GM12878 (cell line): Measurements from ENCODE around the gene IPO11.
"Not testable (repeated sequence)": the region's sequence is repeated elsewhere in the genome, so short reads cannot be mapped to it uniquely, and the experiment has no call there.

Experiments used
- CREM ChIP-seq: IDR thresholded peaks from 2 replicates; pipeline ENCODE4 v1.6.1; 2014; ENCODE audit warnings: antibody characterized with exemption, low read depth
- EZH2 ChIP-seq: IDR thresholded peaks from 2 replicates; pipeline ENCODE4 v1.6.1; 2012; ENCODE audit warnings: low read depth, mild to moderate bottlenecking, control low read depth, inconsistent platforms, low read length, borderline replicate concordance; ENCODE audit not compliant: control insufficient read depth
- FOS ChIP-seq: IDR thresholded peaks from 3 replicates; pipeline ENCODE4 v1.6.1; 2011; ENCODE audit warnings: borderline replicate concordance; ENCODE audit not compliant: insufficient read length; ENCODE audit errors: extremely low read depth
- PAX5 ChIP-seq: IDR thresholded peaks from 2 replicates; pipeline ENCODE4 v1.6.1; 2011; ENCODE audit warnings: low read depth, low read length, borderline replicate concordance
- POLR2A ChIP-seq: IDR thresholded peaks from 2 replicates; pipeline ENCODE4 v1.6.1; 2011; ENCODE audit warnings: low read depth, mild to moderate bottlenecking, low read length
- POLR2AphosphoS2 ChIP-seq: IDR thresholded peaks from 2 replicates; pipeline ENCODE4 v1.6.1; 2011; ENCODE audit warnings: low read depth, mild to moderate bottlenecking, low read length, improper control_type of control experiment, moderate library complexity
- RAD21 ChIP-seq: IDR thresholded peaks from 2 replicates; pipeline ENCODE4 v1.6.1; 2011; ENCODE audit warnings: mild to moderate bottlenecking, low read depth, low read length, moderate library complexity; ENCODE audit not compliant: insufficient read depth
- YY1 ChIP-seq: IDR thresholded peaks from 2 replicates; pipeline ENCODE4 v1.6.1; 2011; ENCODE audit warnings: low read depth, mild to moderate bottlenecking, low read length
- ZSCAN29 ChIP-seq: fragments of 450-650 bp; IDR thresholded peaks from 2 replicates; pipeline ENCODE4 v1.6.1; 2017; ENCODE audit warnings: mild to moderate bottlenecking, moderate library complexity
- TF ChIP-seq, protein P1 (sequence below): IDR thresholded peaks from 2 replicates; pipeline ENCODE4 v1.6.1; 2012; ENCODE audit warnings: low read depth, low read length, improper control_type of control experiment
- TF ChIP-seq, protein P2 (sequence below), 3 experiments: IDR thresholded peaks in 2 of 3; conservative IDR thresholded peaks in 1 of 3; 2 replicates each; pipeline ENCODE4 v1.5.1; 2011; ENCODE audit warnings: low read depth in 3 of 3, low read length in 3 of 3, mild to moderate bottlenecking in 3 of 3, control low read depth in 2 of 3, moderate library complexity in 2 of 3, inconsistent platforms in 1 of 3, mixed read lengths in 1 of 3; ENCODE audit not compliant: control insufficient read depth in 2 of 3, insufficient read depth in 1 of 3; ENCODE audit errors: extremely low read depth in 1 of 3

DNA sequence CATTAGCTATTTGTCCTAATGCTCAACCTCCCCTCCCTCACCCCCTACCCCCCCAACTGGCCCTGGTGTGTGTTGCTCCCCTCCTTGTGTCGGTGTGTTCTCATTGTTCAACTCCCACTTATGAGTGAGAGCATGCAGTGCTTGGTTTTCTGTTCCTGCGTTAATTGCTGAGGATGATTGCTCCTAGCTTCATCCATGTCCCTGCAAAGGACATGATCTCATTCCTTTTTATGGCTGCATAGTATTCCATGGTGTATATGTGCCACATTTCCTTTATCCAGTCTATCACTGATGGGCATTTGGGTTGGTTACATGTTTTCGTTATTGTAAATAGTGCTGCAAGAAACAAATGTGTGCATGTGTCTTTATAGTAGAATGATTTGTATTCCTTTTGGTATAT, 153.2 kb downstream of the IPO11 start:
- TF ChIP-seq, protein P1, sequence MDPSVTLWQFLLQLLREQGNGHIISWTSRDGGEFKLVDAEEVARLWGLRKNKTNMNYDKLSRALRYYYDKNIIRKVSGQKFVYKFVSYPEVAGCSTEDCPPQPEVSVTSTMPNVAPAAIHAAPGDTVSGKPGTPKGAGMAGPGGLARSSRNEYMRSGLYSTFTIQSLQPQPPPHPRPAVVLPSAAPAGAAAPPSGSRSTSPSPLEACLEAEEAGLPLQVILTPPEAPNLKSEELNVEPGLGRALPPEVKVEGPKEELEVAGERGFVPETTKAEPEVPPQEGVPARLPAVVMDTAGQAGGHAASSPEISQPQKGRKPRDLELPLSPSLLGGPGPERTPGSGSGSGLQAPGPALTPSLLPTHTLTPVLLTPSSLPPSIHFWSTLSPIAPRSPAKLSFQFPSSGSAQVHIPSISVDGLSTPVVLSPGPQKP, result not testable (repeated sequence)
- TF ChIP-seq, protein P2, sequence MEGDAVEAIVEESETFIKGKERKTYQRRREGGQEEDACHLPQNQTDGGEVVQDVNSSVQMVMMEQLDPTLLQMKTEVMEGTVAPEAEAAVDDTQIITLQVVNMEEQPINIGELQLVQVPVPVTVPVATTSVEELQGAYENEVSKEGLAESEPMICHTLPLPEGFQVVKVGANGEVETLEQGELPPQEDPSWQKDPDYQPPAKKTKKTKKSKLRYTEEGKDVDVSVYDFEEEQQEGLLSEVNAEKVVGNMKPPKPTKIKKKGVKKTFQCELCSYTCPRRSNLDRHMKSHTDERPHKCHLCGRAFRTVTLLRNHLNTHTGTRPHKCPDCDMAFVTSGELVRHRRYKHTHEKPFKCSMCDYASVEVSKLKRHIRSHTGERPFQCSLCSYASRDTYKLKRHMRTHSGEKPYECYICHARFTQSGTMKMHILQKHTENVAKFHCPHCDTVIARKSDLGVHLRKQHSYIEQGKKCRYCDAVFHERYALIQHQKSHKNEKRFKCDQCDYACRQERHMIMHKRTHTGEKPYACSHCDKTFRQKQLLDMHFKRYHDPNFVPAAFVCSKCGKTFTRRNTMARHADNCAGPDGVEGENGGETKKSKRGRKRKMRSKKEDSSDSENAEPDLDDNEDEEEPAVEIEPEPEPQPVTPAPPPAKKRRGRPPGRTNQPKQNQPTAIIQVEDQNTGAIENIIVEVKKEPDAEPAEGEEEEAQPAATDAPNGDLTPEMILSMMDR (IDR thresholded peaks at IDR 0.05 in 2 of 3, conservative IDR thresholded peaks at IDR 0.05 in 1 of 3; ENCODE audit: control insufficient read depth in 2 of 3, extremely low read depth in 1 of 3, insufficient read depth in 1 of 3, low read depth in 3 of 3, low read length in 3 of 3), result not testable (repeated sequence)
- TF ChIP-seq POLR2A, POLR2AphosphoS2, ZSCAN29, RAD21, FOS, EZH2, CREM, YY1, PAX5: not testable (repeated sequence)
